Stimulated activated CD8-positive, alpha-beta memory T cell treated with anti-CD3 and anti-CD28 coated beads, Interleukin-15, amount 100 ng/mL, for 1 hour (primary cell): ENCODE results near the gene FJX1.

Experiments used
- DNase-seq: peaks from one replicate; pipeline ENCODE4 v3.0.0-alpha.2; 2020; ENCODE audit warnings: low read depth

FJX1 gene

GRCh38 chr11:35606206-35606605 is 12.1 kb upstream of the FJX1 start:
- no peak for DNase-seq

DNA sequence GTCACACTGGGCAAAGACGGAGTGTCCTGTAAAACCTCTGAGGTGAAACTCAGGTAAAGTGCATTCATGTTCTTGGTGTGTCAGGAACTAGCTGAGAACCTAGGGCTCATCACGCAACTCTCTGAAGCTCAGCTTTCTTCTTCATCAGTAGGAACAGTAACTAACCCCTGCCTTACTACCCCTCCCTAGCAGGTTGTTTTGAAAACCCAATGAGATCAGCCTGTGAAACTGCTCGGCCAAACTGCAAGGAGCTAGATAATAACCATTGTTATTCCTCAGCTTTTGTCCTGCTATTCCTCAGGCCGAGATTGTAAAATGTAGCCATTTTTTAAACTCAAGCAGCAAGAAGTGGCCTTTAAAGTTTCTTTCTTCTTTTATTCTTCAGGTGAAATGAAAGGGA is 9.8 kb upstream of the FJX1 start:
- DNase-seq: no peak

DNA sequence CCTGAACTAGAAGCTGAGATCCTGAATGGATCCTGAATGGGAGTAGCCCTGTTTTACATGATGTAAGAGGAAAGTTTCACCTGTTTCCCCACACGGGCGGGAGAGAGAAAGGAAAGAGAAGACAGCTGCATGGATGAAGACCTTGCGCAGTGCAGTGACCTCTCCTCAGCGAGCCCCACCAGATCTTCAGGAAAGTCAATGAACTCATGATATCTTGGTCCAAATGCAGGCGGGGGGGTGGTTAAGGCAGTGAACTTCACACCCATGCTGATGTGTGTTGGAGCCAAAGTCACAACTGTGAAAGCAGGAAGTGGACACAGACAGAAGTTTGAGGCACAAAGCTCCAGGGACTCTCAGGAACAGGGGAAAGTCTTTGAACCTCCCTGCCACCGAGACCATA is 8.6 kb upstream of the FJX1 start:
- DNase-seq: no peak

DNA sequence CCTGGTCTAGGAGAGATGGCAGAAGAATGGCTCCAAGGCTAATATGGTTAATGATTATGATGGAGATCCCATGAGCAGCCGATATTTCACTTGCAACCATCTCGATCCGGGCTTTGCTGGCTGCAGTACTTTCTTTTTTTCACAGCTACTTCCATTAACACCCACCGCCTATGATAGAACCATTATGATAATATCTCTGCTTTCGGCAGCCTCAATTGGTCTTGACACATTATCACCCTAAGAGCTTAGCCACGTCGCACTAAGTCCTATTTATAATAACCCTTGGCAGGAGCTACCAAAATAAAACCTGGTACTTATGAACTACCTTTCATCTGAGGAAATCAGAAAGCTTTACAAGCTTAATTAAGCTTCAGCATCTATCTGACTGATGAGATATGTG is 7.6 kb upstream of the FJX1 start:
- DNase-seq: no peak

DNA sequence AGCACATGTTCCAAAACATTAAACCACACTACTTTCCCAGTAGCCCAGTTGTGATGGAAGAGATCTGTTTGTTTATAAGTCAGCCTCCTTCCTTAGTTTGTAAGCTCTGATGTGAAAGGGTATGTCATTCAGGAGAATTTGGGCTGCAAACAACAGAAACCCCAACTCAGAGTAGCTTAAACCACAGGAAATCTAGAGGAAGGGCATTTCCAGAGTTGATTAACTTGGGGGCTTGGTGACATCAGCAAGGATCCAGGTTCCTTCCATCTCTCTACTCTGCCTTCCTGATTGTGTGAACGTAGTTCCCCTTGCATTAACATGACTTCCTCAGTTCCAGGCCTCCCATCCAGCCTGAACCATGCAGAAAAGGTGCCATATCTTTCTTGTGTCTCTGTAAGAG is 6.5 kb upstream of the FJX1 start:
- DNase-seq: no peak

DNA sequence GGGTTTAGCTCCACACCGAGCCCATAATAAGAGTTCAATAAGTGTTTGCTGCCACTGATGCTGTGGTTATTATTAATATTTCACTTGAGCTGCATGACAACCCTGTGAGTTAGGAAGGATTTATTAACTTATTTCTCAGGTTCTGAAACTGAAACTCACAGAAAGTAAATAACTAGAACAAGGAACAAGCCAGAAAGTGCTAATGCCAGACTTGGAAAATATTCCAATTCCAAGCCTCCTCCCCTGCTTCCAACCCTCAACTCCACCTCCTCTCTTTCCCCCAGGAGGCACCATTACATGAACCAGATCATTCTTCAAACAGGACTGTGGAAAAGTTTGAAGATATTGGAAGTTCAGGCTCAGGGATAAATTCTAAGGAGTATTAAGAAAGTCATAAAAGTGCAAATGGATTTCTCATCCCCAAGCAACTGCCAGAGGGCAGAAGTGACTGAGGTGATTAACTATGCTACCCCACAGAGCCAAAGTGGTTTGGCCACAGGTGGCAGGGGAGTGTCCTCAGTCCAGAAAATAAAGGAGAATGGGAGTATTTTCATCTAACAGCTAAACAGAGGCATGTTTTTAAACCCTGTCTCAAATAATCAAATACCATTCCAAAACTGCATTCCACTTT is 3.2 kb upstream of the FJX1 start:
- no peak for DNase-seq

- DNase-seq: no peak
Observed at GRCh38 chr11:35615921-35616900, 2.0 kb upstream of the FJX1 start.

GRCh38 chr11:35617316-35617686 is 959 bp upstream of the FJX1 start:
- DNase-seq: no peak

- DNase-seq: no peak
Observed at GRCh38 chr11:35618497-35619115, 346 bp downstream of the FJX1 start.

DNA sequence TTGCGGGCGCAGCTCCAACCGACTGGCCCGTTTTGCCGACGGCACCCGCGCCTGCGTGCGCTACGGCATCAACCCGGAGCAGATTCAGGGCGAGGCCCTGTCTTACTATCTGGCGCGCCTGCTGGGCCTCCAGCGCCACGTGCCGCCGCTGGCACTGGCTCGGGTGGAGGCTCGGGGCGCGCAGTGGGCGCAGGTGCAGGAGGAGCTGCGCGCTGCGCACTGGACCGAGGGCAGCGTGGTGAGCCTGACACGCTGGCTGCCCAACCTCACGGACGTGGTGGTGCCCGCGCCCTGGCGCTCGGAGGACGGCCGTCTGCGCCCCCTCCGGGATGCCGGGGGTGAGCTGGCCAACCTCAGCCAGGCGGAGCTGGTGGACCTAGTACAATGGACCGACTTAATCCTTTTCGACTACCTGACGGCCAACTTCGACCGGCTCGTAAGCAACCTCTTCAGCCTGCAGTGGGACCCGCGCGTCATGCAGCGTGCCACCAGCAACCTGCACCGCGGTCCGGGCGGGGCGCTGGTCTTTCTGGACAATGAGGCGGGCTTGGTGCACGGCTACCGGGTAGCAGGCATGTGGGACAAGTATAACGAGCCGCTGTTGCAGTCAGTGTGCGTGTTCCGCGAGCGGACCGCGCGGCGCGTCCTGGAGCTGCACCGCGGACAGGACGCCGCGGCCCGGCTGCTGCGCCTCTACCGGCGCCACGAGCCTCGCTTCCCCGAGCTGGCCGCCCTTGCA is 1.0 kb downstream of the FJX1 start:
- DNase-seq: no peak

GRCh38 chr11:35619855-35620640 is 1.8 kb downstream of the FJX1 start:
- no peak for DNase-seq

DNA sequence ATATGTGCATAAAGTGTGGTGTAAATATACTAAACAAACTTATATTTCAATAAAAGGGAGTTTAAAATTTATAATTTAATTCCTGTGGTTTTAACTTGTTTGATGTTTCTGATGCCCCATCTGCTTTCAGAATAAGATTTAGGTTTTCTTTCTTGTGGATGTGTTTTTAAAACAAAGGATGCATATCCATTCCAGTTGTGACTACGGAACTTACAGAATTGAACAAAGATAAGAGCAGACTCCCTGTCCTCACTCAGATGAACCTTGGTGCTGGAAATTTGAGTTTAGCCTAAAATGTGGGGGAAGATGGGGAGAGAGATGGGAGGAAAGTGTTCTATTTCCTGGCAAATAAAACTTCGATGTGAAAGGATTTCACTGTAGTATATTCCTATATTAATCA is 2.5 kb downstream of the FJX1 start:
- no peak for DNase-seq

- no peak for DNase-seq
Observed at GRCh38 chr11:35621620-35622019, 3.4 kb downstream of the FJX1 start.

- DNase-seq: no peak
Observed at GRCh38 chr11:35622070-35622469, 3.8 kb downstream of the FJX1 start.

DNA sequence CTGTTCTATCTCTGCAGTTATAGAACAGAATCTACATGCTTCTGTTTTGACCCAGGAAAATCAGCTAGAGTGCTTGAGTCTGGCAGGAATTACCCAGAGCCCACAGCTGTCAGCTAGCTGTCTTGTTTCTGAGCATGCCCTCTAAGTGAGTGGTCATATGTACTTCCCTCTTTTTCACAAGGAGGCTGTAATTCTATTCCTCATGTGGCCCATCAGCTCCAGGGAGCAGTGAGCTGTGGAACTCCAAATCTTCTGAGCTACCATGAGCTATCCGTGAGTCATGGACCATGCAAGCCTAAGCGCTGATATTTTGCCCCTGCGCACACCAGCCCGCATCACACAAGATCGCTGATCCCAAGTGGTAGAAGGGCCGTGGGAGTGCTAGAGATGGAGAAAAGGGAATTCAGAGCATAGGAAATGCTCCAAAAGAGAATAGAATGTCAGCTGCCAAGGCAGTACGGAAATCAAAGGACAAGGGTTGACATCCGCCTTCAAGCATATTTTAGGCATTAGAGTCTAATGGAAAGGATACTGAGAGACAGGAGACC is 5.4 kb downstream of the FJX1 start:
- no peak for DNase-seq

- DNase-seq: no peak
Observed at GRCh38 chr11:35624316-35624715, 6.1 kb downstream of the FJX1 start.

- DNase-seq: no peak
Observed at GRCh38 chr11:35624781-35625180, 6.5 kb downstream of the FJX1 start.

GRCh38 chr11:35626501-35626900 is 8.2 kb downstream of the FJX1 start:
- DNase-seq: no peak

GRCh38 chr11:35629511-35629910 is 11.3 kb downstream of the FJX1 start:
- DNase-seq: no peak

DNA sequence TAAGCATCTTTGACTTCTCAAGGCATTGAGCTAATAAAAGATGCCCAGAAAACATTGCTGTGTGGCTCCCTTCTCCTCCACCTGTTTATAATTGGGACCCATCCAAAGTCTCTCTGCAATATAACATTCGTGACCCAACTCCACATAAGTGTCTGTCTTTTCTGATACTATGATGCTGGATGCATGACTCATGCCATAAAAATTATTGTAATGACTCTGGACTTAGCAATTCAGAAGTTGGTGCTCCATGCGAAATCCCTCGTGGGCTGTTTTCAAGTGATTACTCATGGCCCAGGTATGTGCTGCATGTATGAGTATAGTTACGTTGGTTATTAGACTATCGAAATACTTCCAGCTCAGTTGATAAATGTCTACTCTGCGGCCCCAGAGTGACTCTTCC is 11.7 kb downstream of the FJX1 start:
- no peak for DNase-seq

GRCh38 chr11:35631891-35632290 is 13.6 kb downstream of the FJX1 start:
- DNase-seq: no peak
